Neural cell (in vitro differentiated cells): ENCODE measurements around the gene STXBP5. TPM values are rescaled to one million over a fixed set of nuclear protein-coding genes. Genes with fewer than 3 reads are reported as not detected.

Source experiments
- H2AFZ ChIP-seq: fragments of 200-600, 300-800 bp; sonication (generic), shearing (Covaris generic); 2 replicates; pipeline ENCODE4 v1.6.0; 2014; ENCODE audit warnings: low read depth, mild to moderate bottlenecking, antibody characterized with exemption, low read length, moderate library complexity
- H3F3A ChIP-seq: fragments of 200-600 bp; shearing (Covaris generic); 2 replicates; pipeline ENCODE4 v1.6.1; 2016; ENCODE audit warnings: mild to moderate bottlenecking, moderate library complexity, mixed read lengths, antibody characterized with exemption, low read length; ENCODE audit not compliant: insufficient read depth, poor library complexity, severe bottlenecking
- H3K27ac ChIP-seq: fragments of 200-600, 300-800 bp; sonication (generic), shearing (Covaris generic); 2 replicates; pipeline ENCODE4 v1.5.1; 2014; ENCODE audit warnings: mild to moderate bottlenecking, low read length, moderate library complexity
- H3K27me3 ChIP-seq: fragments of 300-800, 200-600 bp; sonication (generic), shearing (Covaris generic); 2 replicates; pipeline ENCODE4 v1.6.0; 2014; ENCODE audit warnings: mild to moderate bottlenecking, low read depth, low read length, moderate library complexity; ENCODE audit not compliant: insufficient read depth
- H3K36me3 ChIP-seq: fragments of 300-800, 200-600 bp; sonication (generic), shearing (Covaris generic); 2 replicates; pipeline ENCODE4 v1.5.1; 2014; ENCODE audit warnings: mild to moderate bottlenecking, antibody characterized with exemption, low read length, moderate library complexity; ENCODE audit not compliant: insufficient read depth
- H3K4me2 ChIP-seq: fragments of 300-800, 200-600 bp; sonication (generic), shearing (Covaris generic); 2 replicates; pipeline ENCODE4 v1.6.0; 2014; ENCODE audit warnings: mild to moderate bottlenecking, low read length
- H3K4me3 ChIP-seq: fragments of 300-800, 200-600 bp; sonication (generic), shearing (Covaris generic); 2 replicates; pipeline ENCODE4 v1.5.1; 2014; ENCODE audit warnings: mild to moderate bottlenecking, low read length, moderate library complexity
- H3K79me2 ChIP-seq: fragments of 200-600 bp; shearing (Covaris generic); replicated peaks from 2 replicates; pipeline ENCODE4 v1.6.0; 2014; ENCODE audit warnings: mild to moderate bottlenecking, low read length, moderate library complexity; ENCODE audit not compliant: insufficient read depth
- H3K9ac ChIP-seq: fragments of 300-800, 200-600 bp; sonication (generic), shearing (Covaris generic); 2 replicates; pipeline ENCODE4 v1.6.1; 2016; ENCODE audit warnings: mild to moderate bottlenecking, low read length, mixed read lengths
- H3K9me2 ChIP-seq: fragments of 200-600 bp; shearing (Covaris generic); 2 replicates; pipeline ENCODE4 v1.6.1; 2016; ENCODE audit warnings: mild to moderate bottlenecking, low read length, mixed read lengths; ENCODE audit not compliant: insufficient read depth
- H3K9me3 ChIP-seq: fragments of 200-600, 300-800 bp; sonication (generic), shearing (Covaris generic); 2 replicates; pipeline ENCODE4 v1.6.1; 2016; ENCODE audit warnings: mild to moderate bottlenecking, mixed run types, low read length, moderate library complexity, mixed read lengths
- H4K20me1 ChIP-seq: fragments of 200-600 bp; shearing (Covaris generic); 2 replicates; pipeline ENCODE4 v1.6.1; 2016; ENCODE audit warnings: mild to moderate bottlenecking, mixed run types; ENCODE audit not compliant: insufficient read depth
- CTCF ChIP-seq: fragments of 450-650 bp; IDR thresholded peaks from 2 replicates; pipeline ENCODE4 v1.5.1; 2014; ENCODE audit warnings: antibody characterized with exemption, mild to moderate bottlenecking, moderate library complexity; ENCODE audit not compliant: poor library complexity, severe bottlenecking
- EP300 ChIP-seq: fragments of 450-650 bp; conservative IDR thresholded peaks from 2 replicates; pipeline ENCODE4 v1.6.1; 2014; ENCODE audit warnings: antibody characterized with exemption, mild to moderate bottlenecking, moderate library complexity; ENCODE audit not compliant: poor library complexity, severe bottlenecking
- EZH2 ChIP-seq: fragments of 200-600, 300-800 bp; shearing (Covaris generic), sonication (generic); IDR thresholded peaks from 2 replicates; pipeline ENCODE4 v1.6.1; 2014; ENCODE audit warnings: antibody characterized with exemption, low read length, borderline replicate concordance, mild to moderate bottlenecking; ENCODE audit not compliant: insufficient read depth, poor library complexity, severe bottlenecking
- MXI1 ChIP-seq: fragments of 450-650 bp; conservative IDR thresholded peaks from 2 replicates; pipeline ENCODE4 v1.6.1; 2014; ENCODE audit warnings: antibody characterized with exemption, mild to moderate bottlenecking; ENCODE audit not compliant: poor library complexity, severe bottlenecking
- POLR2AphosphoS5 ChIP-seq: IDR thresholded peaks from 2 replicates; pipeline ENCODE4 v1.6.1; 2012
- RAD21 ChIP-seq: fragments of 450-650 bp; conservative IDR thresholded peaks from 2 replicates; pipeline ENCODE4 v1.6.1; 2014; ENCODE audit warnings: antibody characterized with exemption, mild to moderate bottlenecking, moderate library complexity
- REST ChIP-seq: IDR thresholded peaks from 2 replicates; pipeline ENCODE4 v1.6.1; 2012; ENCODE audit warnings: borderline replicate concordance
- SMC3 ChIP-seq: fragments of 450-650 bp; conservative IDR thresholded peaks from 2 replicates; pipeline ENCODE4 v1.6.1; 2014; ENCODE audit warnings: antibody characterized with exemption, mild to moderate bottlenecking, moderate library complexity; ENCODE audit not compliant: poor library complexity
- TAF1 ChIP-seq: IDR thresholded peaks from 2 replicates; pipeline ENCODE4 v1.6.1; 2012; ENCODE audit warnings: low read depth
- polyA plus RNA-seq: library from polyadenylated mRNA; depleted of rRNA; stranded (reverse); fragments of >200 nt; gene quantifications from 2 replicates; pipeline ENCODE4 v1.2.3, GENCODE V29; 2014

The STXBP5 gene
- polyA plus RNA-seq, 1 donor from 2014 or later = 56.4 TPM

DNA sequence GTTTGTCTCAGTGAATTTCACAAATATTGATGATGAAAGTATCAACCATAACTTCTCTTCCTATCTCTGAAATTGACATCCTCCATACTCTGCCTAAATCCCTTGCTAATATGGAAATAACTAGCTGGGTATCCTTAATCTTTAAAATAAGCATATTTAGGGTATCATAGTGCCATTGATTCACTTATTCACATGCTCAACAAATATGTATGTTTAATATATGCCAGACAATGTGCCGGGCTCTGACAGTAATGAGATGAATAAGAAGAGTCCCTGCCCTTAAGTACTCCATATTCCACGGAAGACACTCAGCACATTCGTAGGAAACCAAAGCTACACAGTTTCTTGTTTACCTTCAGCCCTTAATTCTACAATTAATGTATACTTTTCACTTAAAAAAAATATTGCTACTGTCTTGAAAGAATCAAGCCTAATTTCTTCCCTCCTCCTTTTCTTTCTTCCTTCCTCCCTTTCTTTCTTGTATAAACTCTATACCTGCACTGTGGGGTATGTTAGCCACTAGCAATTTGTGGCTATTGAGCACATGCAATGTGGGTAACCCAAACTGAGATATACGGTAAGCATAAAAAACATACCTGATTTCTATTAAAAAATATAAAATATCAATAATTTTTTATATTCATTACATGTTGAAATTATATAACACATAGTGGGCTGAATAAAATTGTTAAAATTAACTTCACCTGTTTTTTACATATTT is 42.8 kb upstream of the STXBP5 start:
- no peak overlapping the region for H3K4me2 ChIP-seq
- no peaks in the 10 kb centered on the region for H3F3A ChIP-seq
- H3K79me2 ChIP-seq = no peaks in the 10 kb centered on the region
- H3K36me3 ChIP-seq = no peaks in the 10 kb centered on the region
- H3K27me3 ChIP-seq = no peaks in the 10 kb centered on the region
- H3K9me2 ChIP-seq = no peaks in the 10 kb centered on the region
- no peaks in the 10 kb centered on the region for H3K9me3 ChIP-seq
- no peak overlapping the region for H3K27ac ChIP-seq
- TF ChIP-seq POLR2AphosphoS5 (no peak), MXI1 (no peak), EZH2 (no peak), SMC3 (no peak), RAD21 (no peak), EP300 (no peak), TAF1 (no peak), CTCF (no peak), REST (no peak)
- no peak overlapping the region for H3K9ac ChIP-seq
- no peak overlapping the region for H3K4me3 ChIP-seq
- H4K20me1 ChIP-seq = no peaks in the 10 kb centered on the region
- no peak overlapping the region for H2AFZ ChIP-seq

- Histone ChIP-seq H3K9ac (no peak overlapping the region), H3K9me2 (no peaks in the 10 kb centered on the region), H3K4me2 (no peak overlapping the region), H2AFZ (no peak overlapping the region), H3K27ac (no peak overlapping the region), H3F3A (no peaks in the 10 kb centered on the region), H3K27me3 (no peaks in the 10 kb centered on the region), H3K36me3 (no peaks in the 10 kb centered on the region), H4K20me1 (no peaks in the 10 kb centered on the region), H3K79me2 (no peaks in the 10 kb centered on the region), H3K9me3 (no peaks in the 10 kb centered on the region), H3K4me3 (no peak overlapping the region)
- TF ChIP-seq POLR2AphosphoS5 (no peak), EZH2 (no peak), TAF1 (no peak), RAD21 (no peak)
Observed at GRCh38 chr6:147161974-147162495, 42.2 kb upstream of the STXBP5 start.
